ENCODE results near the gene GOLGA8A. TPM values are rescaled to one million over a fixed set of nuclear protein-coding genes. Genes with fewer than 3 reads are reported as not detected.

The GOLGA8A gene
- polyA plus RNA-seq, 2 donors = 40.5 to 91.1 TPM

Other genes starting within 250 kb of the GOLGA8A start
- 10 to 100 TPM; 35.4 to 64.3 TPM for gene KATNBL1, start 227.7 kb downstream of the GOLGA8A start, polyA plus RNA-seq
- gene EMC4, start 212.8 kb downstream of the GOLGA8A start, polyA plus RNA-seq = 100 to 1,000 TPM; 126 to 142 TPM
- gene SLC12A6, start 100.0 kb downstream of the GOLGA8A start, polyA plus RNA-seq = 10 to 100 TPM; 16.1 to 21.5 TPM
- gene NOP10, start 94.7 kb downstream of the GOLGA8A start, polyA plus RNA-seq = 100 to 1,000 TPM; 203 to 276 TPM
- gene NUTM1, start 94.5 kb downstream of the GOLGA8A start, polyA plus RNA-seq = not detected
- gene LPCAT4, start 70.6 kb downstream of the GOLGA8A start, polyA plus RNA-seq = 100 to 1,000 TPM in 1 of 2 donors, 10 to 100 TPM in 1; 45.6 to 125 TPM
- 10 to 100 TPM; 22.8 to 58.1 TPM for gene GOLGA8B, start 145.8 kb upstream of the GOLGA8A start, polyA plus RNA-seq

Data from esophagus (tissue), 2 donors.